OCI-LY3 (cell line): Measurements from ENCODE around the gene DENND5A.

ENCODE experiments used
- H2AFZ ChIP-seq: fragments of 200-600, 300-600 bp; shearing (Covaris generic); 2 replicates; pipeline ENCODE4 v1.6.0; 2014; ENCODE audit warnings: antibody characterized with exemption, low read depth, low read length
- H3K27ac ChIP-seq: fragments of 200-600, 300-600 bp; sonication (generic); 2 replicates; pipeline ENCODE4 v1.5.1; 2014; ENCODE audit warnings: mild to moderate bottlenecking, low read length, moderate library complexity, mixed read lengths
- H3K27me3 ChIP-seq: fragments of 200-600, 300-600 bp; sonication (generic); 2 replicates; pipeline ENCODE4 v1.6.1; 2014; ENCODE audit warnings: low read depth, low read length, mixed read lengths
- H3K36me3 ChIP-seq: fragments of 200-600, 300-600 bp; sonication (generic); replicated peaks from 2 replicates; pipeline ENCODE3; 2014; ENCODE audit warnings: low read depth, low read length, mixed read lengths
- H3K4me1 ChIP-seq: fragments of 300-600, 200-600 bp; sonication (generic); 2 replicates; pipeline ENCODE4 v1.6.1; 2014; ENCODE audit warnings: low read length, mixed read lengths
- H3K4me2 ChIP-seq: fragments of 200-600, 300-600 bp; sonication (generic); 2 replicates; pipeline ENCODE4 v1.6.1; 2014; ENCODE audit warnings: low read length, mixed read lengths
- H3K4me3 ChIP-seq: fragments of 300-600, 200-600 bp; sonication (generic); 2 replicates; pipeline ENCODE4 v1.5.1; 2014; ENCODE audit warnings: antibody characterized with exemption, mild to moderate bottlenecking, low read length, moderate library complexity
- H3K79me2 ChIP-seq: fragments of 300-600, 200-600 bp; shearing (Covaris generic); 2 replicates; pipeline ENCODE4 v1.6.1; 2014; ENCODE audit warnings: mild to moderate bottlenecking, low read length, mixed read lengths
- H3K9ac ChIP-seq: fragments of 300-600, 200-600 bp; shearing (Covaris generic); 2 replicates; pipeline ENCODE4 v1.6.0; 2014; ENCODE audit warnings: mild to moderate bottlenecking, low read length, moderate library complexity
- H3K9me3 ChIP-seq: fragments of 200-600, 300-600 bp; shearing (Covaris generic); 2 replicates; pipeline ENCODE4 v1.6.1; 2014; ENCODE audit warnings: low read length, mixed read lengths; ENCODE audit not compliant: insufficient read depth
- H4K20me1 ChIP-seq: fragments of 200-600, 300-600 bp; sonication (generic); 2 replicates; pipeline ENCODE4 v1.6.1; 2016; ENCODE audit warnings: low read length, mixed read lengths; ENCODE audit not compliant: insufficient read depth
- CTCF ChIP-seq: fragments of 200-600, 300-600 bp; sonication (generic); IDR thresholded peaks from 2 replicates; pipeline ENCODE4 v1.5.1; 2014; ENCODE audit warnings: antibody characterized with exemption, low read length, low read depth
- EZH2phosphoT487 ChIP-seq: fragments of 200-600 bp; shearing (Covaris generic); IDR thresholded peaks from 2 replicates; pipeline ENCODE4 v1.6.1; 2018; ENCODE audit warnings: antibody characterized with exemption, mixed run types, low read depth

Gene DENND5A

GRCh38 chr11:9179141-9179540 is 86.0 kb downstream of the DENND5A start:
- Histone ChIP-seq H3K27ac (no peak overlapping the region), H3K36me3 (peaks cover 34% of the 10 kb centered on the region), H4K20me1 (no peaks in the 10 kb centered on the region), H3K4me2 (no peak overlapping the region), H2AFZ (no peak overlapping the region), H3K4me3 (no peak overlapping the region), H3K79me2 (no peaks in the 10 kb centered on the region), H3K9me3 (no peaks in the 10 kb centered on the region), H3K9ac (no peak overlapping the region), H3K4me1 (no peaks in the 10 kb centered on the region), H3K27me3 (no peaks in the 10 kb centered on the region)
- TF ChIP-seq CTCF (no peak), EZH2phosphoT487 (no peak)

- no peaks in the 10 kb centered on the region for H3K79me2 ChIP-seq
- no peak overlapping the region for H3K4me3 ChIP-seq
- H3K4me1 ChIP-seq, result no peaks in the 10 kb centered on the region
- no peaks in the 10 kb centered on the region for H4K20me1 ChIP-seq
- no peaks in the 10 kb centered on the region for H3K9me3 ChIP-seq
- H3K9ac ChIP-seq, result no peak overlapping the region
- H3K27me3 ChIP-seq, result no peaks in the 10 kb centered on the region
- H3K4me2 ChIP-seq, result no peak overlapping the region
- TF ChIP-seq EZH2phosphoT487, result no peak
- TF ChIP-seq CTCF, result no peak
- peaks cover 34% of the 10 kb centered on the region for H3K36me3 ChIP-seq
- H2AFZ ChIP-seq, result no peak overlapping the region
- no peak overlapping the region for H3K27ac ChIP-seq
Observed at GRCh38 chr11:9178716-9179115, 86.4 kb downstream of the DENND5A start.

GRCh38 chr11:9177438-9178091 is 87.6 kb downstream of the DENND5A start:
- no peak for TF ChIP-seq CTCF
- no peak for TF ChIP-seq EZH2phosphoT487
- Histone ChIP-seq H3K79me2 (no peaks in the 10 kb centered on the region), H3K27ac (no peak overlapping the region), H2AFZ (no peak overlapping the region), H3K36me3 (peaks cover 40% of the 10 kb centered on the region), H3K4me1 (no peaks in the 10 kb centered on the region), H3K4me3 (no peak overlapping the region), H3K27me3 (no peaks in the 10 kb centered on the region), H3K9me3 (no peaks in the 10 kb centered on the region), H3K9ac (no peak overlapping the region), H3K4me2 (no peak overlapping the region), H4K20me1 (no peaks in the 10 kb centered on the region)

- TF ChIP-seq EZH2phosphoT487 (no peak), CTCF (no peak)
- H3K27me3 ChIP-seq, result no peaks in the 10 kb centered on the region
- no peak overlapping the region for H3K4me2 ChIP-seq
- no peaks in the 10 kb centered on the region for H3K9me3 ChIP-seq
- no peak overlapping the region for H3K9ac ChIP-seq
- H3K36me3 ChIP-seq, result peaks cover 44% of the 10 kb centered on the region
- no peak overlapping the region for H2AFZ ChIP-seq
- no peaks in the 10 kb centered on the region for H3K79me2 ChIP-seq
- H3K4me3 ChIP-seq, result no peak overlapping the region
- H4K20me1 ChIP-seq, result no peaks in the 10 kb centered on the region
- no peak overlapping the region for H3K27ac ChIP-seq
- H3K4me1 ChIP-seq, result no peaks in the 10 kb centered on the region
Observed at GRCh38 chr11:9176550-9176949, 88.6 kb downstream of the DENND5A start.
